Pancreas (tissue), 10 donors: ENCODE results near the gene HGD. TPM values are rescaled to one million over a fixed set of nuclear protein-coding genes. Genes with fewer than 3 reads are reported as not detected.
"Not testable (repeated sequence)": the region's sequence is repeated elsewhere in the genome, so short reads cannot be mapped to it uniquely, and the experiment has no call there.

Experiments
- ATAC-seq, 4 donors: fragments of 200-7000 bp; cut with Tn5 transposase; one replicate each; pipeline versions ENCODE4 v1.8.0 to v1.9.1; 2020; ENCODE audit warnings: mild to moderate bottlenecking in 4 of 4, moderate library complexity in 4 of 4
- DNase-seq, 6 donors: peaks; one replicate each; pipeline ENCODE4 v3.0.0-alpha.2; 2020
- FAIRE-seq: peaks from 2 replicates; lab custom pipeline; 2012; peaks lifted over from hg19 to GRCh38; lab: Jason Lieb, UNC
- H3K27ac ChIP-seq, 4 donors: fragments of 200-600 bp; sonication (generic); 1 replicate in 3 of 4; 2 replicates in 1 of 4; pipeline versions ENCODE4 v1.5.0 to v1.8.0; 2020
- H3K27me3 ChIP-seq, 4 donors: fragments of 200-600 bp; one replicate each; pipeline ENCODE4 v1.8.0; 2021
- H3K36me3 ChIP-seq, 3 donors: fragments of 200-600 bp; sonication (generic) in 1 of 3; one replicate each; pipeline versions ENCODE4 v1.5.0 to v1.8.0; 2020 to 2021
- H3K4me1 ChIP-seq, 3 donors: fragments of 200-600 bp; one replicate each; pipeline ENCODE4 v1.8.0; 2021
- H3K4me3 ChIP-seq, 4 donors: fragments of 200-600 bp; sonication (generic) in 2 of 4; one replicate each; pipeline versions ENCODE4 v1.5.0 to v1.8.0; 2020 to 2021
- H3K9me3 ChIP-seq, 4 donors: fragments of 200-600 bp; one replicate each; pipeline ENCODE4 v1.8.0; 2021
- CTCF ChIP-seq, 4 donors: fragments of 200-600 bp; sonication (generic) in 3 of 4; IDR thresholded peaks; one replicate each; pipeline versions ENCODE4 v1.5.0 to v1.8.0; 2021; ENCODE audit warnings: antibody characterized with exemption in 4 of 4
- WGBS, 2 donors: extraction: QIAGEN DNeasy Blood & Tissue Kit; methylation state at CpG; one replicate each; pipeline ENCODE4 v1.1.7; 2013; 5-methylcytosine and 5-hydroxymethylcytosine counted together
- intact Hi-C, 3 donors: fragments of 100-400 bp; cut with DNase I; formaldehyde crosslinking; loops; one replicate each; pipeline versions ENCODE4 v1.11.1 to v1.14.2; 2022
- polyA plus RNA-seq, 2 donors: library from polyadenylated mRNA; stranded (reverse); fragments of 200-250 nt; gene quantifications; one replicate each; pipeline ENCODE4 v1.2.3, GENCODE V29; 2013
- total RNA-seq, 6 donors: library from RNA; stranded (reverse); fragmentation: NEBNext Ultra II Directional in 4 of 6; extraction: Animal tissue kit (Norgen Biotek cat#: 25700) in 4 of 6; gene quantifications; one replicate each; pipeline versions ENCODE4 v1.2.1 to v1.2.4, GENCODE V29; 2021 to 2023
- donor health status: healthy with polysubstance abuse.
- donor health status: DM: no; HTN: no; CAD: no; lungs with moderate emphysema.
- donor health status: DM: no; HTN: no; CAD: no.
- donor health status: control.
- donor health status: control.
- donor health status: Bipolar disorder and iron deficiency.
- donor health status: DM: yes; HTN: yes; CAD: no.
- donor health status: DM: no; HTN: no; CAD: no.
- donor health status: DM: no; HTN: no; CAD: no.
- donor health status: DM: yes; HTN: yes; CAD: no.

Gene HGD
- total and polyA plus RNA-seq, 8 donors: 9.7 to 27.7 (median 16.0) TPM

GRCh38 chr3:120680193-120680894, 1.7 kb downstream of the HGD start:
- Histone ChIP-seq H3K36me3 (peaks cover 0 to 4% (median 0%) of the 10 kb centered on the region in 3 donors), H3K27ac (peak overlapping the region; percentile 56 to 94 (median 82)), H3K9me3 (no peaks in the 10 kb centered on the region), H3K4me1 (peaks cover 33 to 53% (median 53%) of the 10 kb centered on the region in 3 donors), H3K27me3 (no peaks in the 10 kb centered on the region), H3K4me3 (peak overlapping the region in 2 of 4 donors; percentile 34 to 43)
- intact Hi-C loops: no loop called here
- no peak for TF ChIP-seq CTCF (IDR thresholded peaks at IDR 0.05)
- 40 to 55% methylated on average over 3 of the region's 3 CpGs for WGBS, 2 donors
- no peak for ATAC-seq
- no peak for FAIRE-seq
- DNase-seq: no peak

- peak overlapping the region; percentile 3 to 81 (median 62) for H3K27ac ChIP-seq
- 8 to 11% methylated on average over 3 of the region's 3 CpGs for WGBS, 2 donors
- intact Hi-C loops: no loop called here
- ATAC-seq (peak in 3 of 4 donors; percentile 15 to 36 (median 24)), DNase-seq (no peak), FAIRE-seq (no peak)
- peaks cover 0 to 16% (median 0%) of the 10 kb centered on the region in 3 donors for H3K36me3 ChIP-seq
- H3K4me1 ChIP-seq: peaks cover 30 to 49% (median 44%) of the 10 kb centered on the region in 3 donors
- no peaks in the 10 kb centered on the region for H3K9me3 ChIP-seq
- peak overlapping the region in 2 of 4 donors; percentile 20 to 43 for H3K4me3 ChIP-seq
- no peaks in the 10 kb centered on the region for H3K27me3 ChIP-seq
- no peak for TF ChIP-seq CTCF (IDR thresholded peaks at IDR 0.05)
These were observed 3.1 kb downstream of the HGD start for GRCh38 chr3:120678984-120679383.

- H3K4me1 ChIP-seq: peaks cover 25 to 44% (median 39%) of the 10 kb centered on the region in 3 donors
- peak; percentile 83 to 90 (median 88) for ATAC-seq
- H3K36me3 ChIP-seq: peaks cover 0 to 17% (median 0%) of the 10 kb centered on the region in 3 donors
- H3K27me3 ChIP-seq: no peaks in the 10 kb centered on the region
- peak overlapping the region; percentile 3 to 81 (median 62) for H3K27ac ChIP-seq
- intact Hi-C loops: no loop called here
- peak; percentile 17 for FAIRE-seq
- no peak for TF ChIP-seq CTCF (IDR thresholded peaks at IDR 0.05)
- DNase-seq: peak in 5 of 6 donors; percentile 39 to 90 (median 87)
- no peaks in the 10 kb centered on the region for H3K9me3 ChIP-seq
- WGBS, 2 donors: 1 to 3% methylated on average over 6 of the region's 6 CpGs
- peak overlapping the region in 2 of 4 donors; percentile 20 to 43 for H3K4me3 ChIP-seq
These were observed 3.6 kb downstream of the HGD start for GRCh38 chr3:120678331-120678947.

- DNase-seq, ATAC-seq, H3K4me3 ChIP-seq, H3K27ac ChIP-seq, H3K27me3 ChIP-seq, H3K9me3 ChIP-seq, intact Hi-C loops, FAIRE-seq: not testable (repeated sequence)
- peaks cover 0 to 20% (median 0%) of the 10 kb centered on the region in 3 donors for H3K36me3 ChIP-seq
- WGBS, 2 donors: 95 to 96% methylated on average over 7 of the region's 7 CpGs
- H3K4me1 ChIP-seq: peaks cover 17 to 31% (median 28%) of the 10 kb centered on the region in 3 donors
These were observed 4.8 kb downstream of the HGD start for GRCh38 chr3:120677193-120677592.

GRCh38 chr3:120673116-120673515, 8.9 kb downstream of the HGD start:
- Histone ChIP-seq H3K4me1 (peaks cover 0 to 6% (median 5%) of the 10 kb centered on the region in 3 donors), H3K27ac (no peak overlapping the region), H3K9me3 (no peaks in the 10 kb centered on the region), H3K36me3 (peaks cover 0 to 36% (median 0%) of the 10 kb centered on the region in 3 donors), H3K4me3 (no peak overlapping the region), H3K27me3 (no peaks in the 10 kb centered on the region)
- intact Hi-C loops: no loop called here
- peak in 2 of 4 donors; percentile 39 to 48 for ATAC-seq
- no peak for DNase-seq
- TF ChIP-seq CTCF (IDR thresholded peaks at IDR 0.05): no peak
- 11 to 34% methylated on average over 2 of the region's 2 CpGs for WGBS, 2 donors
- no peak for FAIRE-seq
